SU-DHL-6 (cell line): ENCODE data around the gene EIF4A3.

ENCODE experiments used
- CTCF ChIP-seq: fragments of 200-600 bp; sonication (generic); IDR thresholded peaks from one replicate; pipeline ENCODE4 v1.5.1; 2017; ENCODE audit warnings: antibody characterized with exemption, mild to moderate bottlenecking, low read length, moderate library complexity; ENCODE audit not compliant: insufficient read depth, poor library complexity, severe bottlenecking
- EZH2phosphoT487 ChIP-seq: fragments of 200-600 bp; sonication (generic), shearing (Covaris generic); conservative IDR thresholded peaks from 2 replicates; pipeline ENCODE4 v1.6.1; 2018; ENCODE audit warnings: mild to moderate bottlenecking, antibody characterized with exemption, low read length, moderate library complexity, mixed read lengths

GRCh38 chr17:80084773-80085172 is 62.2 kb downstream of the EIF4A3 start:
- no peak for TF ChIP-seq CTCF
- no peak for TF ChIP-seq EZH2phosphoT487
